ENCODE data around the gene BTAF1.

Gene BTAF1

GRCh38 chr10:91909117-91909677 lies 14.4 kb upstream of the BTAF1 start, which contains the start of gene FGFBP3:
TSS of gene FGFBP3 (minus strand) at chr10:91909486. CDS start at chr10:91908969, 517 bp downstream.
- peak within 1 kb of the TSS; percentile 67 for H3K27ac ChIP-seq
- TF ChIP-seq ZFX (IDR thresholded peaks at IDR 0.05; ENCODE audit: borderline replicate concordance) (no peak), CTCF (IDR thresholded peaks at IDR 0.05) (peak; percentile 46)

- no peak overlapping the region for H3K27ac ChIP-seq
- TF ChIP-seq ZFX (IDR thresholded peaks at IDR 0.05; ENCODE audit: borderline replicate concordance) (no peak), CTCF (IDR thresholded peaks at IDR 0.05) (no peak)
Measured at GRCh38 chr10:91910467-91910866, 13.1 kb upstream of the BTAF1 start.

- TF ChIP-seq CTCF (IDR thresholded peaks at IDR 0.05), result no peak
- no peak for TF ChIP-seq ZFX (IDR thresholded peaks at IDR 0.05; ENCODE audit: borderline replicate concordance)
- no peak overlapping the region for H3K27ac ChIP-seq
Measured at GRCh38 chr10:91919651-91920050, 3.9 kb upstream of the BTAF1 start.

GRCh38 chr10:91924212-91925021 lies 847 bp downstream of the BTAF1 start:
- TF ChIP-seq CTCF (IDR thresholded peaks at IDR 0.05), result no peak
- no peak for TF ChIP-seq ZFX (IDR thresholded peaks at IDR 0.05; ENCODE audit: borderline replicate concordance)
- peak overlapping the region; percentile 84 for H3K27ac ChIP-seq

- TF ChIP-seq ZFX (IDR thresholded peaks at IDR 0.05; ENCODE audit: borderline replicate concordance), result no peak
- TF ChIP-seq CTCF (IDR thresholded peaks at IDR 0.05), result no peak
- H3K27ac ChIP-seq, result no peak overlapping the region
Measured at GRCh38 chr10:91925022-91925320, 1.4 kb downstream of the BTAF1 start.

- TF ChIP-seq ZFX (IDR thresholded peaks at IDR 0.05; ENCODE audit: borderline replicate concordance), result no peak
- no peak for TF ChIP-seq CTCF (IDR thresholded peaks at IDR 0.05)
Measured at GRCh38 chr10:91930939-91931338, 7.4 kb downstream of the BTAF1 start.

GRCh38 chr10:91931526-91932190 lies 8.1 kb downstream of the BTAF1 start:
- TF ChIP-seq CTCF (IDR thresholded peaks at IDR 0.05) (no peak), ZFX (IDR thresholded peaks at IDR 0.05; ENCODE audit: borderline replicate concordance) (no peak)
- peak overlapping the region; percentile 41 for H3K27ac ChIP-seq

More at GRCh38 chr10:91930939-91931338, 7.4 kb downstream of the BTAF1 start:
- peak overlapping the region; percentile 41 for H3K27ac ChIP-seq

Data from 22Rv1 (cell line).